ENCODE measurements around the gene MORN4.
"Not testable (repeated sequence)": the region's sequence is repeated elsewhere in the genome, so short reads cannot be mapped to it uniquely, and the experiment has no call there.

The MORN4 gene

DNA sequence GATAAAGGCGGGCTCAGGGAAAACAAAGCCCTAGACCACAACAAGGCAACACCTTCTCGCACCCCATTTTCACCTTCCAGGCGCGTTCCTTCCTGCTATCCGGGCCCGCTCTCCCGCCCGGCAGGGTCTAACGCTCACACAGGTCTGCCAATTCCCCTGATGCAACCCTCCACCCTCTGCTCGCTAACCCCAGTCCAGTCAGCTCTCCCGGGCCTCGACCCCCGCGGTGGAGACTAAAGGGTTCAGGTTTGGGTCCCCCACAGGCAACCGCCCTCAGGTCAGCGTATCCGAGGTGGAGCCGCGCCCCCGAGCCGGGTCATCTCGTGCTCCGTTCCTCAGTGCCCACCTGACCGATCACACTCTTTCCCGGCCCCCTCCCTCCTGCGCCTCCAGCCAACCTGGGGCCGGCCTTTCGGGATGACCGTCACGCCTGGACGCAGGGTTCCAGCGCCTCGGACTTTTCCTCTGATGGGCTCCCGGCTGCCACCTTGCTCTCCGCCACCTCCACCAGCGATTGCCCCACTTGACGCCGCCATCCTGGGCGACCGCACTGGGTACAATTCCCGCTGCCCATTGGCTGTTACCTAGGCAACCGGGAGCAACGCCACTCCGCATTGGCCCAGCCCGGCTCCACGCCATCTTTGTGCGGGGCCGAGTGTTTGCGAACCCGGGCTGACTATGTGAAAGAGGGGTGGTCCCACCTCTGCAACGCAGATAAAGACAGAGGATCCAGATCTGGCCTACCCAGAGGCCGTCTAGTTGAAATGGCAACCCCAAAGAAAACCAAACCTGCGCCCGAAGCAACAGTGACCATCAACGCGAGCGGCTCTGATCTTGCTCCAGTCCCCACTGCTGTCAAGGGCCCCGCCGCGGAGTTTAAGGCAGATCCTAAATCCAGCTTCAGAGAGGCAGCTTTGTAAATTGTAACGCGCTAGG is at the start of gene MORN4:
Gene MORN4 (minus strand): TSS at position 552 of the 936 bp plus-strand sequence. CDS start 13,847 bp downstream, outside the sequence.
- DNase-seq (ENCODE audit: extremely low spot score, insufficient read length, low read depth) (peak; percentile 85), FAIRE-seq (peak; percentile 80)

GRCh38 chr10:97682042-97682441 is 48.7 kb upstream of the MORN4 start:
- no peak for DNase-seq (ENCODE audit: extremely low spot score, insufficient read length, low read depth)
- FAIRE-seq, result no peak

DNA sequence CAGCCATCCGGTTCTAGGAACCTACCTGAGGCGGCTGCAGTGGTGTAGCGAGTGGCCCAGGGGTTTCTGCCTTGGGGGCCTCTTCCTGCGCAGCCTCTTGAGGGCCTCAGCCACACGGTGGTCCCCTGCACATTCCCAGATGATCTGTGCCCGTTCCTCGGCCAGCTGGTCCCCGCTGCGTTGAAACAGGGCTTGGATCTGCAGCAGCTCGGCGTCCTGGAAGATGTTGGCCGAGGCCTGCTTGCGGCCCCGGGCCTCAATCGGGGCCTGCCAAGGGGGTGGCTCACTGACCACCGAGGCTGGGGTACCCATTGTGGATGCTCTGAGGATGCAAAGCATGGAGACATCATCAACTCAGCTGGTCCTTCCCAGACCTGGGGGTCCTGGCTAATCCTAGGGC is 46.3 kb upstream of the MORN4 start:
- DNase-seq (ENCODE audit: extremely low spot score, insufficient read length, low read depth) (no peak), FAIRE-seq (no peak)

DNA sequence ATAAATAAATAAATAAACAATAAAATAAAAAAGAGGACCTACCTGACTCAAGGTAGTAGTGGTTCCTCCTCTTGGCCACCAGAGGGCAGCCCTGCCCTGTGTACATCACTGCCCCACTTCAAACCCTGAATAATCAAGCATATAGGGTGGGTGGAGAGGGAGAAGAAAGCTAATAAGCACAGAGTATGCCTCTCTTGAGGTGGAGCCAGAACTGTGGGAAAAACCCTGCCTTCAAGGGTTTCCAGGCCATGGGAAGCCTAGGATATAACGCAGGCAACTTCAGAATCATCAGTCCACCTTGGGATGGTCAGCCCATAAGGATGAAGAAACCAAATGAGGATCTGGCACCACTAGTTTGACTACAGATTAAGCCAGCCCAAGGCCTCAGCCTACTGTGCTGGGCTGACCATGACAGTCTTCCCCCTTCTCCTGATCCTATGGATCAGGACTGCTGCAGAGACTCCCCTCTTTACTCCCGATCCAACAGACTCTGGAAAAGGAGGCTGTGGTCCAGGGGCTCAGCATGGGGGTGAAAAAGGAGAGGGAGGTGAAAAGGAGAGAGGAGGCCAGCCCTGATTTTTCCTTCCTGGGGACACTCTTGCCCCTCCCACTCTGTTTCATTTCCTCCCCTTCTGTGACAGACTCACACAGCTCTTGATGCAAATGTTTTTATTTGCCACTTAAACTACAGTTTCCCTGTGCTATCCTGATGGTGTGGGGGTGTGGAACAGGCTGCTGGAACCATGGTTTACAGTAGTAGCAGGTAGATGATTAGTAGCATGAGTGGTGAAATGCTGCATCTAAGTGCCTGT is 43.7 kb upstream of the MORN4 start:
- DNase-seq (ENCODE audit: extremely low spot score, insufficient read length, low read depth), result peak; percentile 58
- FAIRE-seq, result peak; percentile 65

GRCh38 chr10:97675222-97675621 is 41.9 kb upstream of the MORN4 start:
- DNase-seq (ENCODE audit: extremely low spot score, insufficient read length, low read depth) (no peak), FAIRE-seq (no peak)

- no peak for DNase-seq (ENCODE audit: extremely low spot score, insufficient read length, low read depth)
These were observed 40.6 kb upstream of the MORN4 start for GRCh38 chr10:97673736-97674525.

GRCh38 chr10:97669571-97669970 is 36.3 kb upstream of the MORN4 start:
- FAIRE-seq, result no peak
- DNase-seq (ENCODE audit: extremely low spot score, insufficient read length, low read depth), result no peak

More at GRCh38 chr10:97673736-97674525, 40.6 kb upstream of the MORN4 start:
- FAIRE-seq, result no peak

- FAIRE-seq (no peak), DNase-seq (ENCODE audit: extremely low spot score, insufficient read length, low read depth) (no peak)
These were observed 34.2 kb upstream of the MORN4 start for GRCh38 chr10:97667463-97667862.

GRCh38 chr10:97666992-97667391 is 33.7 kb upstream of the MORN4 start:
- no peak for FAIRE-seq

DNA sequence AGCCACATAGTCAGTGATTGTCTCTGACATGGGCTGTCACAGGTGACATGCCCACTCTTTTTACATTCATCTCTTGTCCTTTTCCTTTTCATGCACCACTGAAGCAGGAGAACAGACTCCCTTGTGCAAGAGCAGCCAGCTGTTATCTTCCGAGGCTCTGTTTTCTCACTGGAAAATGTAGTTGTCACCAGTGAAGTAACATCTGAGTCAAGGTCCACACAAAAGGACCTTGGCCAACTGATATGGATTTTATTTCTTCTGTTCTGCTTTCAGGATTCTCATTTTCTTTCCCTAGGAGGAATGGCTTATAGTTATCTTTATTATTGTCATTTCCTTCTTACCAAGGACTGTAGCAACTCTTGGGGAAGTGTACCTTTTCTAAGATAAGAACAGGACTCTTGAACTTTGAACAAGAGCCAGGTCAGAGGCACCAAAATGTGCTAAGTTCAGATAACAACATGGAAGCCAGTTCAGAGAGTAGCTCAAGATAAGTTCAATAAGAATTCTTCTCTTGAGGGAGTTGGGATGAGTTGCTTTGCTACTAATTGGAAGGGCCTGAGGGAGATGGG is 31.1 kb upstream of the MORN4 start:
- DNase-seq (ENCODE audit: extremely low spot score, insufficient read length, low read depth) (no peak), FAIRE-seq (no peak)

More at GRCh38 chr10:97666992-97667391, 33.7 kb upstream of the MORN4 start:
- no peak for DNase-seq (ENCODE audit: extremely low spot score, insufficient read length, low read depth)

DNA sequence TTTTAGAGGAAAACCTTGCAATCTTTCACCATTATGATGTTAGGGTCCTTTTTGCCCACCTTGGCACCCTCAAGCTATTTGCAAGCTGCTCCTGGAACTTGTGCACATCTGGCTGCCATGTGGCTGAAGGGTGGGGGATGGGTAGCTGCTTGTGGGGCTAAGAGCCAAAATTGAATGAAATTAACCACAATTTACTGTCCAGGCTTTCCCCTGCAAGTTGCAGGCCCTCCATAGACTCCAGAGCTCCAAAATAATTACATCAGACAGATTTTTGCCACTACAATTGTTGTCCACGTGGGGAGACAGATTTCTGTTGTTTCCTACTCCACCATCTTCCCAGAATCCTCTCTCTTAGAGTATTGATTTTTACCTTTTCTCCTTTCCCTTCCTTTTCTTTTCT is 26.3 kb upstream of the MORN4 start:
- DNase-seq (ENCODE audit: extremely low spot score, insufficient read length, low read depth) (no peak), FAIRE-seq (no peak)

GRCh38 chr10:97656777-97657176 is 23.5 kb upstream of the MORN4 start:
- DNase-seq (ENCODE audit: extremely low spot score, insufficient read length, low read depth), result no peak
- no peak for FAIRE-seq

GRCh38 chr10:97651773-97652172 is 18.5 kb upstream of the MORN4 start:
- FAIRE-seq (no peak), DNase-seq (ENCODE audit: extremely low spot score, insufficient read length, low read depth) (no peak)

DNA sequence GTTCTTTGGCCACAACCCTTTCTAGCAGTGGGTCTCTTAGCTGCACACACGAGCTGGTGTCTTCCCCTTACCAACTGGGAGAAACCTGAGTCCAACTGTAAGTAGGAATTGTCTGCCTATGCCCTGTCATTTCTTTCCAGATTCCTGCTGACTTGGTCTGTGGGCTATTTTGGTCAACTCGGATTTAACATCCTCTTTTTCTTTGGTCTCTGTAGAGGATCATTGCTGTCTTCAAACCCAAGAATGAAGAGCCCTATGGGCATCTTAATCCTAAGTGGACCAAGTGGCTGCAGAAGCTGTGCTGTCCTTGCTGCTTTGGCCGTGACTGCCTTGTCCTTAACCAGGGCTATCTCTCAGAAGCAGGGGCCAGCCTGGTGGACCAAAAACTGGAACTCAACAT is 17.4 kb upstream of the MORN4 start:
- DNase-seq (ENCODE audit: extremely low spot score, insufficient read length, low read depth) (no peak), FAIRE-seq (no peak)

GRCh38 chr10:97649405-97649750 is 16.1 kb upstream of the MORN4 start:
- DNase-seq (ENCODE audit: extremely low spot score, insufficient read length, low read depth); FAIRE-seq: not testable (repeated sequence)

DNA sequence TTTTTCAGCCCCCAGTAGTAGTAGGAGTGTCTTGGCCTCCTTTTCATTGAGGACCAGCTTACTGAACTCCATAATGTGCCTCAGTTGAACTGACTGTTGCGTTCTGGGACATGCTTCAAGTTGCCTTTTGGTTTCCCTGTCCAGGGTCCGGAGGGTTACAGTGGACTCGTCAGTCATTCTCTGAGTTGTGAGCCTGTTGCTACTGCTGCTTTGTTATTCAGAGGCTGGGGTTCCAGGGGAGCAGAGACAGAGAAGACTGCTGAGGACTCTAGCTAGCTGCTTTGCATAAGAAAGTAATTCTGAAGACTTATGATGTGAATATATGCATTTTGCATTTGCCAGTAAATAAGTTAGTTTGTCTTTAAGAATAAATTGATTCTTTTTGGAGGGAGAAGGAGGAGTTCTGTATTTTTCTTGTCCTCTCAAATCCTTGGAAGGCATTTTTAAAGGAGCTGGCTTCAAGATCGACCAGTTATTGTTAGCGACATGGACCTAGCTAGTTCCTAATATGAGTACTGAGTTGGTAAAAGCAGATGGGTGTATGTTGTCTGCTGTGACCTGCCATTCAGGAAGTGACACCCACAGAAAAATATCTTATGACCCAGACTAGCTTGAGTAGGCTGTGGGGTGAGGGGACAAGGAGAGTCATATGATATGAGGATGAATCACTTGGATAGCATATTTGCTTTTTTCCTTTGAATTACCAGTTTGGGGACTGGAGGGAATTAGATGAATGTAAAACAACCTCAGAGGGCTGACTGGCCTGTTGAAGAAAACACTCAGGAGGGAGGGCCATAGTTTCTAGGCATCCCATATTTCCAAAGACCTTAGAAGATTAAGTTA is 15.5 kb upstream of the MORN4 start:
- DNase-seq (ENCODE audit: extremely low spot score, insufficient read length, low read depth), result no peak
- FAIRE-seq, result peak; percentile 79

GRCh38 chr10:97647556-97647955 is 14.3 kb upstream of the MORN4 start:
- DNase-seq (ENCODE audit: extremely low spot score, insufficient read length, low read depth) (no peak), FAIRE-seq (no peak)

GRCh38 chr10:97644936-97645335 is 11.6 kb upstream of the MORN4 start:
- no peak for DNase-seq (ENCODE audit: extremely low spot score, insufficient read length, low read depth)
- FAIRE-seq, result no peak

- no peak for DNase-seq (ENCODE audit: extremely low spot score, insufficient read length, low read depth)
- FAIRE-seq, result no peak
These were observed 10.2 kb upstream of the MORN4 start for GRCh38 chr10:97643441-97643985.

Measured in GM18507 (cell line).